ENCODE results near the gene SYNGR3.
"Not testable (repeated sequence)": the region's sequence is repeated elsewhere in the genome, so short reads cannot be mapped to it uniquely, and the experiment has no call there.

- not testable (repeated sequence) for TF ChIP-seq CTCF (IDR thresholded peaks at IDR 0.05; ENCODE audit: insufficient read depth, low read length, poor library complexity, severe bottlenecking); EZH2phosphoT487 (conservative IDR thresholded peaks at IDR 0.05; ENCODE audit: low read length)
Measured at GRCh38 chr16:1962161-1963153, 27.3 kb upstream of the SYNGR3 start.

Data from SU-DHL-6 (cell line).